ENCODE measurements around the gene CCDC9.

GRCh38 chr19:47271949-47272348 is 15.6 kb downstream of the CCDC9 start:
- TF ChIP-seq, protein P1, sequence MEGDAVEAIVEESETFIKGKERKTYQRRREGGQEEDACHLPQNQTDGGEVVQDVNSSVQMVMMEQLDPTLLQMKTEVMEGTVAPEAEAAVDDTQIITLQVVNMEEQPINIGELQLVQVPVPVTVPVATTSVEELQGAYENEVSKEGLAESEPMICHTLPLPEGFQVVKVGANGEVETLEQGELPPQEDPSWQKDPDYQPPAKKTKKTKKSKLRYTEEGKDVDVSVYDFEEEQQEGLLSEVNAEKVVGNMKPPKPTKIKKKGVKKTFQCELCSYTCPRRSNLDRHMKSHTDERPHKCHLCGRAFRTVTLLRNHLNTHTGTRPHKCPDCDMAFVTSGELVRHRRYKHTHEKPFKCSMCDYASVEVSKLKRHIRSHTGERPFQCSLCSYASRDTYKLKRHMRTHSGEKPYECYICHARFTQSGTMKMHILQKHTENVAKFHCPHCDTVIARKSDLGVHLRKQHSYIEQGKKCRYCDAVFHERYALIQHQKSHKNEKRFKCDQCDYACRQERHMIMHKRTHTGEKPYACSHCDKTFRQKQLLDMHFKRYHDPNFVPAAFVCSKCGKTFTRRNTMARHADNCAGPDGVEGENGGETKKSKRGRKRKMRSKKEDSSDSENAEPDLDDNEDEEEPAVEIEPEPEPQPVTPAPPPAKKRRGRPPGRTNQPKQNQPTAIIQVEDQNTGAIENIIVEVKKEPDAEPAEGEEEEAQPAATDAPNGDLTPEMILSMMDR (IDR thresholded peaks at IDR 0.05) = no peak
- no peak for TF ChIP-seq POLR2A (IDR thresholded peaks at IDR 0.05)

Data from transverse colon (tissue), 3 donors.